Renal pelvis (tissue), 4 donors: ENCODE measurements around the gene DIAPH1. TPM values are rescaled to one million over a fixed set of nuclear protein-coding genes. Genes with fewer than 3 reads are reported as not detected.

ENCODE experiments used
- DNase-seq: peaks from one replicate; pipeline ENCODE4 v3.0.0-alpha.2; 2013
- polyA plus RNA-seq, 3 donors: library from polyadenylated mRNA; unstranded; fragments of 120-200 nt; gene quantifications; one replicate each; pipeline ENCODE4 v1.2.1, GENCODE V29; 2013; ENCODE audit not compliant: insufficient read length in 3 of 3

DIAPH1 gene
- polyA plus RNA-seq, 3 donors: 70.6 to 81.0 (median 76.5) TPM

GRCh38 chr5:141641634-141642267 lies 23.0 kb upstream of the DIAPH1 start:
- DNase-seq: no peak

- no peak for DNase-seq
Measured at GRCh38 chr5:141640698-141641097, 21.9 kb upstream of the DIAPH1 start.

DNA sequence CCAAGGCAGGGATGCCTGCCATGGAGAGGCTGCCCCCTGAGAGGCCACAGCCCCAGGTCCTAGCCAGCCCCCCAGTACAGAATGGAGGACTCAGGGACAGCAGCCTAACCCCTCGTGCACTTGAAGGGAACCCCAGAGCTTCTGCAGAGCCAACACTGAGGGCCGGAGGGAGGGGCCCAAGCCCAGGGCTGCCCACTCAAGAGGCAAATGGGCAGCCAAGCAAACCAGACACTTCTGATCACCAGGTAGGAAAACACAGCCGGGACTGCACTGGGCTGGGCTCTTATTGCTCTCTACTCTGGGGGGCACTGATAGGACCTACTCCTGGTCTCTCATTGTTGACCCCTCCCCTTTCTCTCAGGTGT lies 21.2 kb upstream of the DIAPH1 start:
- DNase-seq: no peak

DNA sequence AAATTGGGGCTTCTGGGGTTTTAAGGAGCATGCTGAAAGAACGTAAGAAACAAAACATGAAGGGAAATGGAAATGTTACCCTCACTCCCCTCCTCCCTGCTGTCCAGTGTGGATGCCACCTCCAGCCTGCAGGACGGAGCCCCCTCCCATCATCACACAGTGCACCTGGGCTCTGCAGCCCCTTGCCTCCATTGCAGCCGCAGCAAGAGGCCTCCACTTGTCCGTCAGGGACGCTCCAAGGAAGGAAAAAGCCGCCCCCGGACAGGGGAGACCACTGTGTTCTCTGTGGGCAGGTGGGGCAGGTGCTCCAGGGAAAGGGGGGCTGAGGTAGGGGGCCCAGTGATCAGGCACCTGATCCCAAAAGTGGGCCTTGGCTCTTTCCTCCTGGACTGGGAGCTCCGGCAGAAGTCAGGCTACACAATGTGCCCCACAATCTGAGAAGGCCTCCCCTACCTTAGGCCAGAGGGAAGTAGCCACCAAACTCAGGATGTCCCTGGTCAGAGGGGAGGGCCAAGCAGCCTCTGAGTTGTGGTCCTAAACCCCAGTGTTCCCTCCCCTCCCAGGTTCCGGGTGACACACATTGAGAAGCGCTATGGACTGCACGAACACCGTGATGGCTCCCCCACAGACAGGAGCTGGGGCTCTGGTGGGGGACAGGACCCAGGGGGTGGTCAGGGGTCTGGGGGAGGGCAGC lies 20.7 kb upstream of the DIAPH1 start:
- no peak for DNase-seq

DNA sequence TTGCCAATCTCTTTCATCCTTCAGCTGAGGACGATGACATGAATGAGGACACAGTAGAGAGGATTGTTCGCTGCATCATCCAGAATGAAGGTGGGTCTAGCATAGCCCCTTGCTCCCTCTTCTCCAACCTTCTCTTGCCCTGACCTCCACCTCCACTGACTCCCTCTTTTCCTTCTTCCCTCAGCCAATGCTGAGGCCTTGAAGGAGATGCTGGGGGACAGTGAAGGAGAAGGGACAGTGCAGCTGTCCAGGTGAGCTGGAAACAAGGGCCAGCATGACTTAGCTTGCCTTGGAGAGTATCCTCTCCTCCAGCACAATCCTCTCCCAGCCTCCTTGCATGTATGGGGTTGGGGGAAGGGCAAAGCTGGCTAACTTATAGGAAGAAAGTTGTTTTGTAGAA lies 20.0 kb upstream of the DIAPH1 start:
- DNase-seq: no peak

DNA sequence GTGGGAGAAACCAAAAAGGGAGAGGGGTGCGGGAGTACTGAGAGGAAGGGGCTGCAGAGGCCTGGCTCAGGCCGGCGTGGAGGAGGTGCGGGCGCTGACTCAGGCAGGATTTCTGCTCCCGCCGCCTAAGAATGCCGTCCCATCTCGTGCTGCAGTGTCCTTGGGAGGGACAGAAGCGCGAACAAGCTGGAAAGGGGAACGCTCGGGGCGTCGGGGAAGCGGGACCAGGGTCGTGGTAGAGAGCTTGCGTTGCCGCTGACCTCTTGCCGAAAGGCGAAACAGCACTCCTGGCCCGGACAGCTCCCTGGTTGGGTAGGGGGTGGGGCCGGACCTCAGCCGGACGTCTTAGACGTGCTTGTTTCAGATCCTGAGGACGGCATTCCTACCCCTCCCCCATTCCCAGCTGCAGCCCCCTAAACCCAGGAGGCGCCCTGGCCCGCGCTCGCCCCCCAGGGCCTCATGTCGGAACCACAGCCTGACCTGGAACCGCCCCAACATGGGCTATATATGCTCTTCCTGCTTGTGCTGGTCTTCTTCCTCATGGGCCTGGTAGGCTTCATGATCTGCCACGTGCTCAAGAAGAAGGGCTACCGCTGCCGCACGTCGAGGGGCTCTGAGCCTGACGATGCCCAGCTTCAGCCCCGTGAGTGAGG lies 19.1 kb upstream of the DIAPH1 start:
- DNase-seq: no peak

GRCh38 chr5:141637123-141637766 lies 18.4 kb upstream of the DIAPH1 start:
- no peak for DNase-seq

GRCh38 chr5:141636413-141637122 lies 17.8 kb upstream of the DIAPH1 start, which contains the start of the genes HDAC3 and RELL2:
Gene HDAC3 (minus strand): TSS chr5:141636849. CDS start chr5:141636790, 59 bp downstream.
Gene RELL2 (plus strand): TSS chr5:141636997. CDS start chr5:141638226, 1,229 bp downstream.
- DNase-seq: peak; percentile 89

DNA sequence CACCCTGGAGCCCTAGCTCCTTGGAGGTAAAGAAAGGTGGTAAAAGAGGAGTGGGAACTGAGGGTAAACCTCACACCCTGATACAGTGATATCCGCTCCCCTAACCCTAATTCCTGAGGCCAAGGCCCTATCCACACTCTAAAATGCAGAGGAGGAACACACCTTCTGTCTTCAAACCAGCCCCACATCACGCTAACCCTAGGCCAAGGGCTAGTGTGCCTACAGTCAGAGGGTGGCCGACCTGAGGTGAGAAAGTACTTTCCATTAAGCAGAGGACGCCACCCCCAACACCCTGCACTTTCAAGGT lies 17.3 kb upstream of the DIAPH1 start:
- DNase-seq: no peak

DNA sequence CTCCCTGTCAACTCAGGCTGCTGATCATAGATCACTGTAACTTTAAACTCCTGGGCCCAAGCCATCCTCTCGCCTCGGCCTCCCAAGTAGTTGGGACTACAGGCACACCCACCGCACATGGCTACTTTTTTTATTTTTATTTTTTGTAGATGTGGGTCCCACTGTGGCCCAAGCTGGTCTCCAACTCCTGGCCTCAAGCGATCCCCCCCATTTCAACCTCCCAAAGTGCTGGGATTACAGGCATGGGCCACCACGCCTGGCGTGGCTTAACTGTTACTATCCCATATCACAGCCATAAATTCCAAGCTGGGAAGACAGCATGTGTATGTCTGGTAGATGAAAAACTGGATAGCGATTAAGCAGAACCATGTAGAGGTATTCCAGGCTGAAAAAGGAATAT lies 16.8 kb upstream of the DIAPH1 start:
- no peak for DNase-seq

DNA sequence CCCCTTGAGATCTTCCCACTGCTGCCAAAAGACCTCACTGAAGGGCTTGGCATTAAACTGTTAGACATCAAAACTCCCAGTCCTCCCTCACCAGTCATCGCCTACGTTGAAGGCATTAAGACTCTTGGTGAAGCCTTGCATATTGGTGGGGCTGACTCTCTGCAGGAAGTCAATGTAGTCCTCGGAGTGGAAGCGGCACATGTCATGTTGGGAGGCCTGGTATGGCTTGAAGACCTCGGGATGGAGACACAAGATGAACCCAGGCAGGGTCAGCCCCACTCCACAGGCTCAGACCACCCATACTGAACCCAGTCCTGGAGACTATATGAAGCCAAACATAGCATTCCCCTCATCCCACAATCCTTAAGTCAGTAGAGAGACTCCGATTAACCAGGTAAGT lies 15.9 kb upstream of the DIAPH1 start:
- DNase-seq: no peak

DNA sequence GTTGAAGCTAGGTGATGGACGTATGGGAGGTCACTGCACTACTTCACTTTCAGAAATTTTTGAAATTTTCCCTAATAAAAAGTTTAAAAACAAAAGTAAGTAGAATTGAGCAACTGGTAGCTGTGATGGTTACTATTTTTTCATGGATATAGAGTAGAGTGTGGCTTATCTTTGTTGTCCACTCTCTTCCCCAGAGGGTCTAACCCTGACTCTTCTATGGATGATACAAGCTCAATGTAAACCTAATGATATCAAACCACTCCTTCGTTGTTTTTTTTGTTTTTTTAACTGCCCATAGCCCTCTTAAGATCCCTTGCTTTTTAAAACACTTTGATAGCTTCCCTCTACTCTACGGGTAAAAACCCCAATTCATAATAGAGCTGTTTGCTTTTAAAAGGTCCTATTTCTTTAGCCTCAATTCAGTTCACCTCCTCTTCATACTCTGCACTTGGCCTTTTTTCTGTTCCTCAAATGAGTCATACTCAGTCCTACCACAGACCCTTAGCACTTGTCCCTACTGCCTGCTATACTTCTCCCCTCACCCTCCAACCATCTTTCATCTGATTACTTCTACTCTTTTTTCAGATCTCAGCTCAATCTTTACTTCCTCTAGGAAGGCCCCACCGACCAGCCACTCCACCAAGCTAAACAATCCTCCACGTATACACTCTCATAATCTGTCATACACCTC lies 15.2 kb upstream of the DIAPH1 start:
- DNase-seq: no peak

DNA sequence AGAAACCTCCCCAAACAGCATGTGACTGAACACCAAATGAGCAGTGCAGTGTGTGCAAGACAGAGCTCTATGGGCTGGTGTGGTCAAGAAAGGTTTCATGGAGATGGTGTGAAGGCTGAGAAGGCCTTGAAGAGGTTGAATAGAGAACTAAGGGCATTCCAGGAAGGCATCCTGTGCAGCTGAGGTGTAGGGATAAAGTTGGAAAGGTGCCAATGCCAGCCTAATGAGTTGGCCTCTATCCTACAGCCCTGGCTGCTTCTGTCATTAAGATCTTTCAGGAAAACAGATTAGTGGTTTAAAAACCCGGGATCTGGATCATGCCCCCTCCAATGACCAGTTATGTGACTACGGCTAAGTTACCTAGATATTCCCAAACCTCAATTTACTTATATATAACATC lies 13.8 kb upstream of the DIAPH1 start:
- no peak for DNase-seq

DNA sequence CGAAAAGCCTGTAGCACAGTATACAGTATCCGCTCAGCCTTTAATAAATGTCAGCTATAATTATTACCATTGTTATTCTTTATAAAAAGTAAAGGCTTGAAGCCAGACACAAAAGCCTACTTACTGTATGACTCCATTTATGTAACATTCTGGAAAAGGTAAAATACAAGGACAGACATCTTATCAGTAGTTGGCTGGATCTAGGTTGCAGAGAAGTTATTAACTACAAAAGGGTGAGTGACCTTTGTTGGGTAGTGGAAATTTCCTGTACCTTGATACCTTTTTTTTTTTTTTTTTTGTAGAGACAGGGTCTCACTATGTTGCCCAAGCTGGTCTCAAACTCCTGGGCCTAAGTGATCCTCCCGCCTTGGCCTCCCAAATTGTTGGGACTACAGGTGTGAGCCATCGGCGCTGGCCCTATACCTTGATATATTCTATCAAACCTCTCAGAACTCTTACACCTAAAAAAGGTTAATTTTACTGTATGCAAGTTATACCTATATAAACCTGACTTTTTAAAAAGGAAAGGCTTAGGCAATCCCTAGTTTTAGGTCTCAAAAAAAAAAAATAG lies 11.9 kb upstream of the DIAPH1 start:
- no peak for DNase-seq

- no peak for DNase-seq
Measured at GRCh38 chr5:141628175-141628788, 9.5 kb upstream of the DIAPH1 start.

GRCh38 chr5:141623611-141624010 lies 4.8 kb upstream of the DIAPH1 start:
- DNase-seq: no peak

GRCh38 chr5:141623186-141623585 lies 4.4 kb upstream of the DIAPH1 start:
- DNase-seq: no peak

DNA sequence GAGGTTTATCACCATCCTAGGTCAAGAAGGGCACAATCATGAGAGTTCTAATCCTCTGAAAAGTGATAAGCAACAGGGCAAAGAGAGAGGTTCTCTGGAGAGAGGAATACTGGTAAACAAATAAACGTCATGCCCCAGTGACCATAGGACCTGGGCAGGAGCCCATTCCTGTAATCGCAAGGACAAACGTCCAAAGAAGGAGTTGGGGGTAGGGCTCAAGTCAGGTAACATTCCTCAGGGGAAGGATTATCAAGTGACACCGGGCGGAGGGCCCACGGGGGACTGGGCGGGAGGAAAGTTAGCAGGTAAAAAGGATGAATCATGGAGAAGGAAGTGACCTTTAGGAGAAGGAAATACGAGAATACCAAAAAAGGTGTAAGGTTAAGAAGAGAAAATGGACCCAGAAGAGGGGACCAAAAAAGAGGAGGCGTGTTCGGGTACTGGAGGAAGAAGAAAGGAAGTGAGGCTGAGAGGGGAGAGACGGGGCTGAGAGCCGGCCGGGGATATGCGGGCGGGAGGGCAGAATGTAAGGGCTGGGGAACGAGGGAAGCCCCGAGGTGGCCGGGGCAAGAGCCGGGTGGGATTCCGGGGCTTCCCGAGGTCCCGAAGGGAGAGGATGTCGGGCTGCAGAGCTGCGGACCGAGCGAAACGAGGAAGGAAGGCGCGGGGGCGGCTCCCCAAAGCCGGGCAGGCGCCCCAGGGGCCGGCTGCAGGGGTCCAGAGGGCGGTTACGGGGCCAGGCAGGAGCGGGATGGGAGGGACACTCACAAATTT lies 583 bp downstream of the DIAPH1 start:
- no peak for DNase-seq

DNA sequence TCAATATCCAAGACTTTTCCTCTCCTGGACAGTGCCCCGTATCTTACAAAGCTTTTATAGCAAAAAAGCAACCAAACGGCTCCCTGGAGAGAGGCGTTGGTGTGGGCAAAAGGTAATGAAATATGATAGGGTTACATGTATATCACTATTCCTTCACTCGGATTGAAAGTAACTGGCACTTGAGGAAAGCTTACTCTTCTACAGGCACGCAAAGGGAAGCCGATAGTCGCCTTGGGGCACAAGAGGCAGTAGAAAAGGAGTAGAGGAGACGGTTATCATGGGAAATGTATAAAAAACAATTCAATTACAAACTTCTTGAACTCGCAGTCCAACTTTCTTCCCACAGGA lies 1.1 kb downstream of the DIAPH1 start:
- no peak for DNase-seq

- DNase-seq: no peak
Measured at GRCh38 chr5:141617128-141617527, 1.7 kb downstream of the DIAPH1 start.
